GM12878 (cell line): ENCODE data around the gene TACC3. TPM values are rescaled to one million over a fixed set of nuclear protein-coding genes. Genes with fewer than 3 reads are reported as not detected.

Experiments
- ATAC-seq: fragments of 200-7000 bp; cut with Tn5 transposase; 3 replicates; pipeline ENCODE4 v1.9.1; 2020; ENCODE audit warnings: mild to moderate bottlenecking, moderate library complexity
- BruUV-seq: library from RNA; stranded (reverse); fragments of 400-500 nt; replicated peaks from 2 replicates; lab custom pipeline; 2021; lab: Mats Ljungman, UMichigan
- CTCF ChIA-PET: fragments of 300-600 bp; sonication (Branson Sonifier 250); formaldehyde crosslinking; extraction: SDS; loops from one replicate; lab custom pipeline; 2021; ENCODE audit warnings: inconsistent platforms; lab: Yijun Ruan, JAX
- POLR2A ChIA-PET: fragments of 350-600 bp; formaldehyde crosslinking; extraction: SDS; loops from one replicate; lab custom pipeline; 2021; ENCODE audit warnings: inconsistent platforms; lab: Charles Lee
- RAD21 ChIA-PET: fragments of 300-600 bp; sonication (Branson Sonifier 250); formaldehyde crosslinking; loops from one replicate; lab custom pipeline; 2023; ENCODE audit warnings: antibody characterized with exemption; ENCODE audit not compliant: unreplicated experiment; lab: Charles Lee
- SMC1A ChIA-PET: fragments of 300-600 bp; sonication (Branson Sonifier 250); formaldehyde crosslinking; loops from one replicate; lab custom pipeline; 2023; ENCODE audit not compliant: unreplicated experiment, uncharacterized antibody; lab: Charles Lee
- DNase-seq: peaks from one replicate; pipeline ENCODE4 v3.0.0-alpha.2; 2011; ENCODE audit warnings: low read depth, low spot score
- FAIRE-seq: peaks from 3 replicates; lab custom pipeline; 2011; peaks lifted over from hg19 to GRCh38; lab: Jason Lieb, UNC
- H2AFZ ChIP-seq: 2 replicates; pipeline ENCODE4 v1.6.0; 2011; ENCODE audit warnings: low read depth, low read length, control low read depth; ENCODE audit not compliant: control insufficient read depth
- H3K27ac ChIP-seq: 2 replicates; pipeline ENCODE4 v1.5.1; 2011; ENCODE audit warnings: control low read depth; ENCODE audit not compliant: control insufficient read depth, insufficient read depth
- H3K27me3 ChIP-seq, 2 experiments: replicated peaks in 1 of 2; 2 replicates each; pipeline versions ENCODE4 v1.6.0 to v1.6.1; 2011; ENCODE audit warnings: low read length in 1 of 2; ENCODE audit not compliant: control insufficient read depth in 2 of 2, insufficient read depth in 2 of 2
- H3K36me3 ChIP-seq, 2 experiments: 2 replicates each; pipeline ENCODE4 v1.5.1; 2011; ENCODE audit warnings: low read length in 1 of 2; ENCODE audit not compliant: control insufficient read depth in 2 of 2, insufficient read depth in 2 of 2
- H3K4me1 ChIP-seq: 2 replicates; pipeline ENCODE4 v1.6.1; 2011; ENCODE audit warnings: mild to moderate bottlenecking, low read length, moderate library complexity, mixed read lengths; ENCODE audit not compliant: control insufficient read depth, insufficient read depth
- H3K4me2 ChIP-seq: 2 replicates; pipeline ENCODE4 v1.6.0; 2011; ENCODE audit warnings: control low read depth; ENCODE audit not compliant: control insufficient read depth, insufficient read depth
- H3K4me3 ChIP-seq: fragments of 200-600 bp; sonication (generic); 2 replicates; pipeline ENCODE4 v1.5.1; 2016
- H3K79me2 ChIP-seq: 2 replicates; pipeline ENCODE4 v1.6.0; 2011; ENCODE audit warnings: low read length; ENCODE audit not compliant: control insufficient read depth, insufficient read depth
- H3K9ac ChIP-seq: 2 replicates; pipeline ENCODE4 v1.8.0; 2011; ENCODE audit warnings: low read length, control low read depth, mixed read lengths; ENCODE audit not compliant: control insufficient read depth, insufficient read depth
- H3K9me3 ChIP-seq: replicated peaks from 3 replicates; pipeline ENCODE4 v1.5.1; 2011; ENCODE audit warnings: mild to moderate bottlenecking, low read length; ENCODE audit not compliant: control insufficient read depth, insufficient read depth
- H4K20me1 ChIP-seq: 2 replicates; pipeline ENCODE4 v1.6.0; 2011; ENCODE audit not compliant: control insufficient read depth, insufficient read depth
- ATF7 ChIP-seq: fragments of 450-650 bp; IDR thresholded peaks from 2 replicates; pipeline ENCODE4 v1.6.1; 2016; ENCODE audit warnings: low read depth, mild to moderate bottlenecking
- CEBPB ChIP-seq, 2 experiments: fragments of 150-350 bp in 1 of 2; IDR thresholded peaks; 2 replicates each; pipeline ENCODE4 v1.6.1; 2012 to 2014; ENCODE audit warnings: low read depth in 2 of 2, low read length in 2 of 2, borderline replicate concordance in 1 of 2, inconsistent platforms in 1 of 2
- IKZF2 ChIP-seq, 2 experiments: fragments of 450-650 bp; IDR thresholded peaks; 2 replicates each; pipeline ENCODE4 v1.6.1; 2017; ENCODE audit warnings: mild to moderate bottlenecking in 2 of 2, moderate library complexity in 2 of 2
- MYC ChIP-seq: IDR thresholded peaks from 2 replicates; pipeline ENCODE4 v1.6.1; 2011; ENCODE audit warnings: mild to moderate bottlenecking, low read length, moderate library complexity, inconsistent platforms; ENCODE audit not compliant: insufficient read depth, insufficient replicate concordance, insufficient read length, severe bottlenecking
- POLR2AphosphoS5 ChIP-seq: IDR thresholded peaks from 2 replicates; pipeline ENCODE4 v1.6.1; 2011; ENCODE audit warnings: mild to moderate bottlenecking, low read length, inconsistent platforms
- SIX5 ChIP-seq: IDR thresholded peaks from 2 replicates; pipeline ENCODE4 v1.6.1; 2011; ENCODE audit warnings: mild to moderate bottlenecking, low read depth, low read length, moderate library complexity; ENCODE audit not compliant: severe bottlenecking
- WGBS: methylation state at CpG from one replicate; pipeline ENCODE4 v1.1.6; 2016; ENCODE audit warnings: low lambda C conversion rate; ENCODE audit not compliant: insufficient replicate concordance, insufficient coverage; ENCODE audit errors: missing lambda C conversion rate; 5-methylcytosine and 5-hydroxymethylcytosine counted together
- in situ Hi-C: fragments of 300-500 bp; cut with MboI; formaldehyde crosslinking; loops from 9 replicates; pipeline ENCODE4 v1.14.3; 2018; ENCODE audit warnings: mixed read lengths
- intact Hi-C: fragments of 100-400 bp; cut with micrococcal nuclease; formaldehyde crosslinking; loops from one replicate; pipeline ENCODE4 v1.14.2; 2022; ENCODE audit not compliant: unreplicated experiment
- polyA plus RNA-seq, 11 experiments: library from polyadenylated mRNA; depleted of rRNA in 4 of 11; unstranded in 6 of 11; stranded (reverse) in 5 of 11; fragments of >200 nt; fragmentation: Nextera tagmentation in 4 of 11; fragmentation: Illumina TruSeq in 1 of 11; extraction: Ambion mirVana in 4 of 11; extraction: Trizol in 1 of 11; gene quantifications; 1 replicate in 1 of 11; 2 replicates in 10 of 11; pipeline versions ENCODE4 v1.2.1 to v1.2.3, GENCODE V29; 2011 to 2016; ENCODE audit warnings: inconsistent platforms in 2 of 11, missing spikeins in 2 of 11, low read depth in 1 of 11
- total RNA-seq, 4 experiments: library from RNA; depleted of rRNA in 3 of 4; stranded (reverse); fragments of >200 nt in 3 of 4; fragmentation: Illumina TruSeq in 1 of 4; extraction: Trizol in 1 of 4; gene quantifications; 2 replicates each; pipeline versions ENCODE4 v1.2.1 to v1.2.3, GENCODE V29; 2013 to 2021
- TF ChIP-seq, protein P1 (sequence below): fragments of 450-650 bp; formaldehyde crosslinking; IDR thresholded peaks from 2 replicates; pipeline ENCODE4 v1.4.0; 2020; ENCODE audit warnings: mild to moderate bottlenecking, moderate library complexity
- TF ChIP-seq, protein P2 (sequence below): fragments of 450-650 bp; IDR thresholded peaks from 2 replicates; pipeline ENCODE4 v1.6.1; 2017; ENCODE audit warnings: mild to moderate bottlenecking, moderate library complexity
- TF ChIP-seq, protein P3 (sequence below): fragments of 450-650 bp; conservative IDR thresholded peaks from 2 replicates; pipeline ENCODE4 v1.6.1; 2017; ENCODE audit warnings: mild to moderate bottlenecking, moderate library complexity
- TF ChIP-seq, protein P4 (sequence below): fragments of 450-650 bp; formaldehyde crosslinking; IDR thresholded peaks from 2 replicates; pipeline ENCODE4 v1.4.0; 2022; ENCODE audit warnings: mild to moderate bottlenecking, moderate library complexity

Gene TACC3
- total and polyA plus RNA-seq, 10 of the 15 experiments (the other 5 are each of a cell fraction or from before 2014, with no cell fraction given), result 2.8 to 121 (median 73.3) TPM

DNA sequence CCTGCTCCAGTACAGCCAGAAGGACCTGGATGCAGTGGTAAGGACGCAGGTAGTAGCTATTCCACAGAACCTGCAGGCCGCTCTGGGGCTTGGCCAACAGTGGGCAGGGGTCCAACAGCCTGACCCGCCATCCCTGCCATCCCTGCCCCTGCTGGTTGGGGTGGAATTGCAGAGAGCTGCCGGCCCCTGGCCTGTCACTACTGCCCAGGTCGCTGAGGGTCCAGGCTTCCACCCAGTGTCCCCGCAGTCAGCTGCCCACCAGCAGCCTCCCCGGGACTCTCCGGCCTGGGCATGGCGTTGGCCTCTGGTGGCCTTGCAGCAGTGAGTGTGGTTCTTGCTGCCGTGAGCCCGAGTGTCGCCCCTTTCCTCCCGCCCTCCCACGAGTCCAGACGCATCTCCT, 16.3 kb downstream of the TACC3 start:
- DNase-seq, result no peak
- ChIA-PET CTCF (no interaction called here), POLR2A (no interaction called here), SMC1A (interaction anchor here (1.0 kb wide), 1 partner anchor 163 kb away, joined by 4 read pairs; no protein-coding TSS in a partner anchor), RAD21 (no interaction called here)
- no peak for FAIRE-seq
- intact Hi-C loops (no loop called here), in situ Hi-C loops (no loop called here)
- Histone ChIP-seq H3K4me1 (no peaks in the 10 kb centered on the region), H3K4me3 (no peak overlapping the region), H3K27ac (no peak overlapping the region), H3K27me3 (no peaks in the 10 kb centered on the region), H3K9ac (no peak overlapping the region), H3K4me2 (no peak overlapping the region), H2AFZ (no peak overlapping the region), H3K9me3 (peaks cover 18% of the 10 kb centered on the region), H3K36me3 (peaks cover 51 to 55% of the 10 kb centered on the region in 2 experiments), H3K79me2 (no peaks in the 10 kb centered on the region), H4K20me1 (no peaks in the 10 kb centered on the region)
- ATAC-seq, result no peak
- WGBS, result 95% methylated on average over 14 of the region's 15 CpGs
- BruUV-seq, result no TSS peak
- TF ChIP-seq CEBPB (IDR thresholded peaks at IDR 0.05; ENCODE audit: borderline replicate concordance in 1 of 2, low read depth in 2 of 2, low read length in 2 of 2) (no peak), POLR2AphosphoS5 (no peak), MYC (no peak), ATF7 (no peak), SIX5 (no peak), IKZF2 (IDR thresholded peaks at IDR 0.05) (no peak)
- TF ChIP-seq, protein P1, sequence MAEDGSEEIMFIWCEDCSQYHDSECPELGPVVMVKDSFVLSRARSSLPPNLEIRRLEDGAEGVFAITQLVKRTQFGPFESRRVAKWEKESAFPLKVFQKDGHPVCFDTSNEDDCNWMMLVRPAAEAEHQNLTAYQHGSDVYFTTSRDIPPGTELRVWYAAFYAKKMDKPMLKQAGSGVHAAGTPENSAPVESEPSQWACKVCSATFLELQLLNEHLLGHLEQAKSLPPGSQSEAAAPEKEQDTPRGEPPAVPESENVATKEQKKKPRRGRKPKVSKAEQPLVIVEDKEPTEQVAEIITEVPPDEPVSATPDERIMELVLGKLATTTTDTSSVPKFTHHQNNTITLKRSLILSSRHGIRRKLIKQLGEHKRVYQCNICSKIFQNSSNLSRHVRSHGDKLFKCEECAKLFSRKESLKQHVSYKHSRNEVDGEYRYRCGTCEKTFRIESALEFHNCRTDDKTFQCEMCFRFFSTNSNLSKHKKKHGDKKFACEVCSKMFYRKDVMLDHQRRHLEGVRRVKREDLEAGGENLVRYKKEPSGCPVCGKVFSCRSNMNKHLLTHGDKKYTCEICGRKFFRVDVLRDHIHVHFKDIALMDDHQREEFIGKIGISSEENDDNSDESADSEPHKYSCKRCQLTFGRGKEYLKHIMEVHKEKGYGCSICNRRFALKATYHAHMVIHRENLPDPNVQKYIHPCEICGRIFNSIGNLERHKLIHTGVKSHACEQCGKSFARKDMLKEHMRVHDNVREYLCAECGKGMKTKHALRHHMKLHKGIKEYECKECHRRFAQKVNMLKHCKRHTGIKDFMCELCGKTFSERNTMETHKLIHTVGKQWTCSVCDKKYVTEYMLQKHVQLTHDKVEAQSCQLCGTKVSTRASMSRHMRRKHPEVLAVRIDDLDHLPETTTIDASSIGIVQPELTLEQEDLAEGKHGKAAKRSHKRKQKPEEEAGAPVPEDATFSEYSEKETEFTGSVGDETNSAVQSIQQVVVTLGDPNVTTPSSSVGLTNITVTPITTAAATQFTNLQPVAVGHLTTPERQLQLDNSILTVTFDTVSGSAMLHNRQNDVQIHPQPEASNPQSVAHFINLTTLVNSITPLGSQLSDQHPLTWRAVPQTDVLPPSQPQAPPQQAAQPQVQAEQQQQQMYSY (CRISPR knock-in tag), result no peak
- TF ChIP-seq, protein P2, sequence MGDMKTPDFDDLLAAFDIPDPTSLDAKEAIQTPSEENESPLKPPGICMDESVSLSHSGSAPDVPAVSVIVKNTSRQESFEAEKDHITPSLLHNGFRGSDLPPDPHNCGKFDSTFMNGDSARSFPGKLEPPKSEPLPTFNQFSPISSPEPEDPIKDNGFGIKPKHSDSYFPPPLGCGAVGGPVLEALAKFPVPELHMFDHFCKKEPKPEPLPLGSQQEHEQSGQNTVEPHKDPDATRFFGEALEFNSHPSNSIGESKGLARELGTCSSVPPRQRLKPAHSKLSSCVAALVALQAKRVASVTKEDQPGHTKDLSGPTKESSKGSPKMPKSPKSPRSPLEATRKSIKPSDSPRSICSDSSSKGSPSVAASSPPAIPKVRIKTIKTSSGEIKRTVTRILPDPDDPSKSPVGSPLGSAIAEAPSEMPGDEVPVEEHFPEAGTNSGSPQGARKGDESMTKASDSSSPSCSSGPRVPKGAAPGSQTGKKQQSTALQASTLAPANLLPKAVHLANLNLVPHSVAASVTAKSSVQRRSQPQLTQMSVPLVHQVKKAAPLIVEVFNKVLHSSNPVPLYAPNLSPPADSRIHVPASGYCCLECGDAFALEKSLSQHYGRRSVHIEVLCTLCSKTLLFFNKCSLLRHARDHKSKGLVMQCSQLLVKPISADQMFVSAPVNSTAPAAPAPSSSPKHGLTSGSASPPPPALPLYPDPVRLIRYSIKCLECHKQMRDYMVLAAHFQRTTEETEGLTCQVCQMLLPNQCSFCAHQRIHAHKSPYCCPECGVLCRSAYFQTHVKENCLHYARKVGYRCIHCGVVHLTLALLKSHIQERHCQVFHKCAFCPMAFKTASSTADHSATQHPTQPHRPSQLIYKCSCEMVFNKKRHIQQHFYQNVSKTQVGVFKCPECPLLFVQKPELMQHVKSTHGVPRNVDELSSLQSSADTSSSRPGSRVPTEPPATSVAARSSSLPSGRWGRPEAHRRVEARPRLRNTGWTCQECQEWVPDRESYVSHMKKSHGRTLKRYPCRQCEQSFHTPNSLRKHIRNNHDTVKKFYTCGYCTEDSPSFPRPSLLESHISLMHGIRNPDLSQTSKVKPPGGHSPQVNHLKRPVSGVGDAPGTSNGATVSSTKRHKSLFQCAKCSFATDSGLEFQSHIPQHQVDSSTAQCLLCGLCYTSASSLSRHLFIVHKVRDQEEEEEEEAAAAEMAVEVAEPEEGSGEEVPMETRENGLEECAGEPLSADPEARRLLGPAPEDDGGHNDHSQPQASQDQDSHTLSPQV, result no peak
- TF ChIP-seq, protein P3, sequence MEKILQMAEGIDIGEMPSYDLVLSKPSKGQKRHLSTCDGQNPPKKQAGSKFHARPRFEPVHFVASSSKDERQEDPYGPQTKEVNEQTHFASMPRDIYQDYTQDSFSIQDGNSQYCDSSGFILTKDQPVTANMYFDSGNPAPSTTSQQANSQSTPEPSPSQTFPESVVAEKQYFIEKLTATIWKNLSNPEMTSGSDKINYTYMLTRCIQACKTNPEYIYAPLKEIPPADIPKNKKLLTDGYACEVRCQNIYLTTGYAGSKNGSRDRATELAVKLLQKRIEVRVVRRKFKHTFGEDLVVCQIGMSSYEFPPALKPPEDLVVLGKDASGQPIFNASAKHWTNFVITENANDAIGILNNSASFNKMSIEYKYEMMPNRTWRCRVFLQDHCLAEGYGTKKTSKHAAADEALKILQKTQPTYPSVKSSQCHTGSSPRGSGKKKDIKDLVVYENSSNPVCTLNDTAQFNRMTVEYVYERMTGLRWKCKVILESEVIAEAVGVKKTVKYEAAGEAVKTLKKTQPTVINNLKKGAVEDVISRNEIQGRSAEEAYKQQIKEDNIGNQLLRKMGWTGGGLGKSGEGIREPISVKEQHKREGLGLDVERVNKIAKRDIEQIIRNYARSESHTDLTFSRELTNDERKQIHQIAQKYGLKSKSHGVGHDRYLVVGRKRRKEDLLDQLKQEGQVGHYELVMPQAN, result no peak
- TF ChIP-seq, protein P4, sequence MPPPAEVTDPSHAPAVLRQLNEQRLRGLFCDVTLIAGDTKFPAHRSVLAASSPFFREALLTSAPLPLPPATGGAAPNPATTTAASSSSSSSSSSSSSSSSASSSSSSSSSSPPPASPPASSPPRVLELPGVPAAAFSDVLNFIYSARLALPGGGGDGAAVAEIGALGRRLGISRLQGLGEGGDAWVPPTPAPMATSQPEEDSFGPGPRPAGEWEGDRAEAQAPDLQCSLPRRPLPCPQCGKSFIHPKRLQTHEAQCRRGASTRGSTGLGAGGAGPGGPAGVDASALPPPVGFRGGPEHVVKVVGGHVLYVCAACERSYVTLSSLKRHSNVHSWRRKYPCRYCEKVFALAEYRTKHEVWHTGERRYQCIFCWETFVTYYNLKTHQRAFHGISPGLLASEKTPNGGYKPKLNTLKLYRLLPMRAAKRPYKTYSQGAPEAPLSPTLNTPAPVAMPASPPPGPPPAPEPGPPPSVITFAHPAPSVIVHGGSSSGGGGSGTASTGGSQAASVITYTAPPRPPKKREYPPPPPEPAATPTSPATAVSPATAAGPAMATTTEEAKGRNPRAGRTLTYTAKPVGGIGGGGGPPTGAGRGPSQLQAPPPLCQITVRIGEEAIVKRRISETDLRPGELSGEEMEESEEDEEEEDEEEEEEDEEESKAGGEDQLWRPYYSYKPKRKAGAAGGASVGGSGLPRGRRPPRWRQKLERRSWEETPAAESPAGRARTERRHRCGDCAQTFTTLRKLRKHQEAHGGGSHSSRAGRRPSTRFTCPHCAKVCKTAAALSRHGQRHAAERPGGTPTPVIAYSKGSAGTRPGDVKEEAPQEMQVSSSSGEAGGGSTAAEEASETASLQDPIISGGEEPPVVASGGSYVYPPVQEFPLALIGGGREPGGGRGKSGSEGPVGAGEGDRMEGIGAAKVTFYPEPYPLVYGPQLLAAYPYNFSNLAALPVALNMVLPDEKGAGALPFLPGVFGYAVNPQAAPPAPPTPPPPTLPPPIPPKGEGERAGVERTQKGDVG (CRISPR knock-in tag), result no peak
- TF ChIP-seq, all 136 proteins: peak for 0
